GM23338 (cell line): Measurements from ENCODE around the gene MARVELD2. TPM values are rescaled to one million over a fixed set of nuclear protein-coding genes. Genes with fewer than 3 reads are reported as not detected.
"Not testable (repeated sequence)": the region's sequence is repeated elsewhere in the genome, so short reads cannot be mapped to it uniquely, and the experiment has no call there.

Experiments
- ATAC-seq: fragments of 200-7000 bp; cut with Tn5 transposase; 3 replicates; pipeline ENCODE4 v1.9.1; 2020
- DNase-seq: peaks from one replicate; pipeline ENCODE4 v3.0.0-alpha.2; 2015; ENCODE audit warnings: low spot score
- H2AFZ ChIP-seq: fragments of 200-600 bp; sonication (generic); 2 replicates; pipeline ENCODE4 v1.8.0; 2016; ENCODE audit warnings: antibody characterized with exemption, mild to moderate bottlenecking, moderate library complexity
- H3F3A ChIP-seq: fragments of 200-600 bp; sonication (generic); replicated peaks from 2 replicates; pipeline ENCODE4 v1.8.0; 2017; ENCODE audit warnings: antibody characterized with exemption, mixed run types, low read depth
- H3K27ac ChIP-seq: fragments of 200-600 bp; sonication (generic); 2 replicates; pipeline ENCODE4 v1.6.1; 2016; ENCODE audit warnings: low read depth
- H3K27me3 ChIP-seq: fragments of 200-600 bp; sonication (generic); 2 replicates; pipeline ENCODE4 v1.8.0; 2016; ENCODE audit warnings: mild to moderate bottlenecking, mixed run types, moderate library complexity; ENCODE audit not compliant: insufficient read depth
- H3K36me3 ChIP-seq: fragments of 200-600 bp; sonication (generic); 2 replicates; pipeline ENCODE4 v1.8.0; 2016; ENCODE audit warnings: mild to moderate bottlenecking; ENCODE audit not compliant: insufficient read depth
- H3K4me1 ChIP-seq: fragments of 200-600 bp; sonication (generic); 2 replicates; pipeline ENCODE4 v1.8.0; 2016; ENCODE audit warnings: mild to moderate bottlenecking, moderate library complexity; ENCODE audit not compliant: insufficient read depth
- H3K4me2 ChIP-seq: fragments of 200-600 bp; sonication (generic); 2 replicates; pipeline ENCODE4 v1.7.1; 2017; ENCODE audit warnings: mixed run types
- H3K4me3 ChIP-seq: fragments of 200-600 bp; sonication (generic); 2 replicates; pipeline ENCODE4 v1.6.1; 2016; ENCODE audit warnings: mixed run types
- H3K79me2 ChIP-seq: fragments of 200-600 bp; sonication (generic); replicated peaks from 2 replicates; pipeline ENCODE4 v1.8.0; 2017; ENCODE audit warnings: mild to moderate bottlenecking; ENCODE audit not compliant: insufficient read depth
- H3K9me2 ChIP-seq: fragments of 200-600 bp; sonication (generic); 2 replicates; pipeline ENCODE4 v1.8.0; 2017; ENCODE audit not compliant: insufficient read depth
- H4K20me1 ChIP-seq: fragments of 200-600 bp; sonication (generic); replicated peaks from 2 replicates; pipeline ENCODE4 v1.8.0; 2017; ENCODE audit warnings: mild to moderate bottlenecking; ENCODE audit not compliant: insufficient read depth
- H3K27ac Mint-ChIP-seq: 2 replicates; pipeline ENCODE4 v1.8.0; 2020; ENCODE audit warnings: inconsistent platforms, mild to moderate bottlenecking, moderate library complexity, mixed read lengths
- H3K27me3 Mint-ChIP-seq: 3 replicates; pipeline ENCODE4 v1.8.0; 2022; ENCODE audit warnings: low read depth, mild to moderate bottlenecking, moderate library complexity, mixed read lengths, inconsistent platforms; ENCODE audit not compliant: insufficient read depth, poor library complexity
- H3K36me3 Mint-ChIP-seq: 3 replicates; pipeline ENCODE4 v1.8.0; 2021; ENCODE audit warnings: low read depth, mild to moderate bottlenecking, inconsistent platforms, moderate library complexity, mixed read lengths
- H3K4me1 Mint-ChIP-seq: 3 replicates; pipeline ENCODE4 v1.8.0; 2020; ENCODE audit warnings: mild to moderate bottlenecking, inconsistent platforms, mixed read lengths
- H3K4me3 Mint-ChIP-seq: 3 replicates; pipeline ENCODE4 v1.8.0; 2021; ENCODE audit warnings: moderate library complexity, mild to moderate bottlenecking, inconsistent platforms, mixed read lengths
- H3K9me3 Mint-ChIP-seq: 3 replicates; pipeline ENCODE4 v1.8.0; 2020; ENCODE audit warnings: moderate library complexity, mild to moderate bottlenecking, inconsistent platforms, mixed read lengths
- ETS1 ChIP-seq: IDR thresholded peaks from 2 replicates; pipeline ENCODE4 v1.6.1; 2016; ENCODE audit warnings: antibody characterized with exemption
- EZH2phosphoT487 ChIP-seq: fragments of 200-600 bp; sonication (generic); IDR thresholded peaks from one replicate; pipeline ENCODE4 v1.8.1; 2018; ENCODE audit warnings: antibody characterized with exemption; ENCODE audit not compliant: unreplicated experiment
- POLR2AphosphoS5 ChIP-seq: IDR thresholded peaks from 2 replicates; pipeline ENCODE4 v1.6.1; 2016; ENCODE audit warnings: antibody characterized with exemption, low read depth
- ZNF331 ChIP-seq: fragments of 250-450 bp; sonication (Bioruptor Pico); IDR thresholded peaks from 2 replicates; pipeline ENCODE4 v1.5.0; 2020; ENCODE audit warnings: low read depth, mild to moderate bottlenecking, moderate library complexity
- polyA plus RNA-seq: library from polyadenylated mRNA; unstranded; fragments of >200 nt; fragmentation: Nextera tagmentation; extraction: Ambion mirVana; gene quantifications from 2 replicates; pipeline ENCODE4 v1.2.1, GENCODE V29; 2016
- total RNA-seq: library from RNA; depleted of rRNA; stranded (reverse); fragments of >200 nt; shearing (Covaris generic); gene quantifications from 2 replicates; pipeline ENCODE4 v1.2.3, GENCODE V29; 2014
- TF ChIP-seq, protein P1 (sequence below): fragments of 250-450 bp; sonication (Bioruptor Pico); IDR thresholded peaks from 2 replicates; pipeline ENCODE4 v1.5.0; 2020; ENCODE audit warnings: mild to moderate bottlenecking, moderate library complexity

Gene MARVELD2
- total and polyA plus RNA-seq, 2 experiments from 2014 or later, result 10.0 to 24.1 TPM

- not testable (repeated sequence) for ATAC-seq, H3K4me3 Mint-ChIP-seq, H3K27me3 ChIP-seq, H3K79me2 ChIP-seq, H3K36me3 ChIP-seq, H3K4me1 ChIP-seq, H3F3A ChIP-seq, H3K4me2 ChIP-seq, H3K4me1 Mint-ChIP-seq, H4K20me1 ChIP-seq, DNase-seq, H3K27ac ChIP-seq, H3K36me3 Mint-ChIP-seq, H3K9me2 ChIP-seq, H2AFZ ChIP-seq, H3K9me3 Mint-ChIP-seq, H3K4me3 ChIP-seq, H3K27ac Mint-ChIP-seq, H3K27me3 Mint-ChIP-seq
Measured at GRCh38 chr5:69455428-69455988, 40.6 kb downstream of the MARVELD2 start.

- Histone ChIP-seq H3K9me2 (no peaks in the 10 kb centered on the region), H3F3A (no peaks in the 10 kb centered on the region), H3K79me2 (no peaks in the 10 kb centered on the region), H3K4me3 (no peak overlapping the region), H3K4me2 (no peak overlapping the region), H2AFZ (no peak overlapping the region), H4K20me1 (no peaks in the 10 kb centered on the region), H3K27me3 (no peaks in the 10 kb centered on the region), H3K4me1 (no peaks in the 10 kb centered on the region), H3K36me3 (no peaks in the 10 kb centered on the region), H3K27ac (no peak overlapping the region)
- DNase-seq, result no peak
- H3K27me3 Mint-ChIP-seq, result peaks cover 2% of the 10 kb centered on the region
- H3K27ac Mint-ChIP-seq, result no peak overlapping the region
- H3K4me3 Mint-ChIP-seq, result no peak overlapping the region
- H3K9me3 Mint-ChIP-seq, result peaks cover 3% of the 10 kb centered on the region; the same call in 2 of the 3 replicates
- no peaks in the 10 kb centered on the region for H3K36me3 Mint-ChIP-seq
- no peak for ATAC-seq
- H3K4me1 Mint-ChIP-seq, result no peaks in the 10 kb centered on the region
- no peak for TF ChIP-seq ETS1
- TF ChIP-seq POLR2AphosphoS5, result no peak
- TF ChIP-seq ZNF331 (CRISPR knock-in tag), result no peak
- TF ChIP-seq, protein P1, sequence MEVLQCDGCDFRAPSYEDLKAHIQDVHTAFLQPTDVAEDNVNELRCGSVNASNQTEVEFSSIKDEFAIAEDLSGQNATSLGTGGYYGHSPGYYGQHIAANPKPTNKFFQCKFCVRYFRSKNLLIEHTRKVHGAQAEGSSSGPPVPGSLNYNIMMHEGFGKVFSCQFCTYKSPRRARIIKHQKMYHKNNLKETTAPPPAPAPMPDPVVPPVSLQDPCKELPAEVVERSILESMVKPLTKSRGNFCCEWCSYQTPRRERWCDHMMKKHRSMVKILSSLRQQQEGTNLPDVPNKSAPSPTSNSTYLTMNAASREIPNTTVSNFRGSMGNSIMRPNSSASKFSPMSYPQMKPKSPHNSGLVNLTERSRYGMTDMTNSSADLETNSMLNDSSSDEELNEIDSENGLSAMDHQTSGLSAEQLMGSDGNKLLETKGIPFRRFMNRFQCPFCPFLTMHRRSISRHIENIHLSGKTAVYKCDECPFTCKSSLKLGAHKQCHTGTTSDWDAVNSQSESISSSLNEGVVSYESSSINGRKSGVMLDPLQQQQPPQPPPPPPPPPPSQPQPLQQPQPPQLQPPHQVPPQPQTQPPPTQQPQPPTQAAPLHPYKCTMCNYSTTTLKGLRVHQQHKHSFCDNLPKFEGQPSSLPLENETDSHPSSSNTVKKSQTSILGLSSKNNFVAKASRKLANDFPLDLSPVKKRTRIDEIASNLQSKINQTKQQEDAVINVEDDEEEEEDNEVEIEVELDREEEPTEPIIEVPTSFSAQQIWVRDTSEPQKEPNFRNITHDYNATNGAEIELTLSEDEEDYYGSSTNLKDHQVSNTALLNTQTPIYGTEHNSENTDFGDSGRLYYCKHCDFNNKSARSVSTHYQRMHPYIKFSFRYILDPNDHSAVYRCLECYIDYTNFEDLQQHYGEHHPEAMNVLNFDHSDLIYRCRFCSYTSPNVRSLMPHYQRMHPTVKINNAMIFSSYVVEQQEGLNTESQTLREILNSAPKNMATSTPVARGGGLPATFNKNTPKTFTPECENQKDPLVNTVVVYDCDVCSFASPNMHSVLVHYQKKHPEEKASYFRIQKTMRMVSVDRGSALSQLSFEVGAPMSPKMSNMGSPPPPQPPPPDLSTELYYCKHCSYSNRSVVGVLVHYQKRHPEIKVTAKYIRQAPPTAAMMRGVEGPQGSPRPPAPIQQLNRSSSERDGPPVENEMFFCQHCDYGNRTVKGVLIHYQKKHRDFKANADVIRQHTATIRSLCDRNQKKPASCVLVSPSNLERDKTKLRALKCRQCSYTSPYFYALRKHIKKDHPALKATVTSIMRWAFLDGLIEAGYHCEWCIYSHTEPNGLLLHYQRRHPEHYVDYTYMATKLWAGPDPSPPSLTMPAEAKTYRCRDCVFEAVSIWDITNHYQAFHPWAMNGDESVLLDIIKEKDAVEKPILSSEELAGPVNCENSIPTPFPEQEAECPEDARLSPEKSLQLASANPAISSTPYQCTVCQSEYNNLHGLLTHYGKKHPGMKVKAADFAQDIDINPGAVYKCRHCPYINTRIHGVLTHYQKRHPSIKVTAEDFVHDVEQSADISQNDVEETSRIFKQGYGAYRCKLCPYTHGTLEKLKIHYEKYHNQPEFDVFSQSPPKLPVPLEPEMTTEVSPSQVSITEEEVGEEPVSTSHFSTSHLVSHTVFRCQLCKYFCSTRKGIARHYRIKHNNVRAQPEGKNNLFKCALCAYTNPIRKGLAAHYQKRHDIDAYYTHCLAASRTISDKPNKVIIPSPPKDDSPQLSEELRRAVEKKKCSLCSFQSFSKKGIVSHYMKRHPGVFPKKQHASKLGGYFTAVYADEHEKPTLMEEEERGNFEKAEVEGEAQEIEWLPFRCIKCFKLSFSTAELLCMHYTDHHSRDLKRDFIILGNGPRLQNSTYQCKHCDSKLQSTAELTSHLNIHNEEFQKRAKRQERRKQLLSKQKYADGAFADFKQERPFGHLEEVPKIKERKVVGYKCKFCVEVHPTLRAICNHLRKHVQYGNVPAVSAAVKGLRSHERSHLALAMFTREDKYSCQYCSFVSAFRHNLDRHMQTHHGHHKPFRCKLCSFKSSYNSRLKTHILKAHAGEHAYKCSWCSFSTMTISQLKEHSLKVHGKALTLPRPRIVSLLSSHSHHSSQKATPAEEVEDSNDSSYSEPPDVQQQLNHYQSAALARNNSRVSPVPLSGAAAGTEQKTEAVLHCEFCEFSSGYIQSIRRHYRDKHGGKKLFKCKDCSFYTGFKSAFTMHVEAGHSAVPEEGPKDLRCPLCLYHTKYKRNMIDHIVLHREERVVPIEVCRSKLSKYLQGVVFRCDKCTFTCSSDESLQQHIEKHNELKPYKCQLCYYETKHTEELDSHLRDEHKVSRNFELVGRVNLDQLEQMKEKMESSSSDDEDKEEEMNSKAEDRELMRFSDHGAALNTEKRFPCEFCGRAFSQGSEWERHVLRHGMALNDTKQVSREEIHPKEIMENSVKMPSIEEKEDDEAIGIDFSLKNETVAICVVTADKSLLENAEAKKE (CRISPR knock-in tag), result no peak
- TF ChIP-seq EZH2phosphoT487, result no peak
Measured at GRCh38 chr5:69462170-69462569, 47.3 kb downstream of the MARVELD2 start.

DNA sequence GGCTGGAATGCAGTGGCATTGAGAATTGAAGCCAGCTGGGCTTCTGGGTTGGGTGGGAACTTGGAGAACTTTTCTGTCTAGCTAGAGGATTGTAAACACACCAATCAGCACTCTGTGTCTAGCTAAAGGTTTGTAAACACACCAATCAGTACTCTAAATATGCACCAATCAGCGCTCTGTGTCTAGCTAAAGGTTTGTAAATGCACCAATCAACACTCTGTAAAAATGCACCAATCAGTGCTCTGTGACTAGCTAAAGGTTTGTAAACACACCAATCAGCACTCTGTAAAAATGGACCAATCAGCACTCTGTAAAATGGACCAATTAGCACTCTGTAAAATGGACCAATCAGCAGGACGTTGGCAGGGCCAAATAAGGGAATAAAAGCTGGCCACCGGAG lies 51.5 kb downstream of the MARVELD2 start:
- H3K27ac ChIP-seq, H3K4me3 ChIP-seq, H3K27me3 ChIP-seq, H3F3A ChIP-seq, H3K4me3 Mint-ChIP-seq, H2AFZ ChIP-seq, H3K4me1 Mint-ChIP-seq, H3K36me3 Mint-ChIP-seq, H3K27me3 Mint-ChIP-seq, H3K79me2 ChIP-seq, DNase-seq, H4K20me1 ChIP-seq, H3K4me1 ChIP-seq, H3K36me3 ChIP-seq, H3K9me2 ChIP-seq, ATAC-seq, H3K4me2 ChIP-seq, H3K9me3 Mint-ChIP-seq, H3K27ac Mint-ChIP-seq: not testable (repeated sequence)
